HEK293 (cell line): ENCODE results near the gene EFCAB6.

Source experiments
- CTCF ChIA-PET: fragments of 350-600 bp; formaldehyde crosslinking; extraction: SDS; loops from one replicate; lab custom pipeline; 2021; ENCODE audit warnings: antibody characterized with exemption; lab: Yijun Ruan, JAX
- POLR2A ChIA-PET: fragments of 300-600 bp; formaldehyde crosslinking; extraction: SDS; loops from one replicate; lab custom pipeline; 2020; ENCODE audit warnings: antibody characterized with exemption, inconsistent platforms; lab: Yijun Ruan, JAX
- H3K27ac ChIP-seq: fragments of 200-500 bp; sonication (Bioruptor generic); 2 replicates; pipeline ENCODE4 v1.5.1; 2014; ENCODE audit warnings: low read depth, low read length, control low read depth, inconsistent platforms; ENCODE audit errors: extremely low read depth
- H3K36me3 ChIP-seq, 2 experiments: fragments of 200-500 bp in 1 of 2; sonication (Bioruptor generic) in 1 of 2; 1 replicate in 1 of 2; 2 replicates in 1 of 2; pipeline ENCODE4 v1.5.1; 2014 to 2017; ENCODE audit warnings: inconsistent platforms in 2 of 2, low read length in 2 of 2; ENCODE audit not compliant: control insufficient read depth in 2 of 2, insufficient read depth in 1 of 2
- H3K4me1 ChIP-seq: fragments of 200-500 bp; sonication (Bioruptor generic); 2 replicates; pipeline ENCODE4 v1.5.1; 2014; ENCODE audit warnings: mild to moderate bottlenecking, low read length, inconsistent platforms; ENCODE audit not compliant: control insufficient read depth, insufficient read depth
- H3K4me3 ChIP-seq: 2 replicates; pipeline ENCODE4 v1.5.1; 2011; ENCODE audit warnings: low read depth, mild to moderate bottlenecking, control low read depth, low read length, moderate library complexity
- H3K9me3 ChIP-seq: fragments of 200-500 bp; sonication (Bioruptor generic); 2 replicates; pipeline ENCODE4 v1.5.1; 2014; ENCODE audit warnings: low read depth, low read length, inconsistent platforms; ENCODE audit not compliant: control insufficient read depth, insufficient read depth
- EGR2 ChIP-seq: fragments of 450-650 bp; formaldehyde crosslinking; IDR thresholded peaks from 2 replicates; pipeline ENCODE4 v1.5.1; 2016; ENCODE audit warnings: low read depth, missing biosample characterization, missing genetic modification characterization
- FEZF1 ChIP-seq: fragments of 450-650 bp; formaldehyde crosslinking; IDR thresholded peaks from 2 replicates; pipeline ENCODE4 v1.5.1; 2016; ENCODE audit warnings: missing biosample characterization, missing genetic modification characterization
- GLIS1 ChIP-seq: fragments of 450-650 bp; formaldehyde crosslinking; IDR thresholded peaks from 2 replicates; pipeline ENCODE4 v1.5.1; 2016; ENCODE audit warnings: missing biosample characterization, missing genetic modification characterization
- TRIM28 ChIP-seq: IDR thresholded peaks from 2 replicates; pipeline ENCODE4 v1.6.1; 2011; ENCODE audit warnings: low read length, control low read depth, borderline replicate concordance
- ZNF174 ChIP-seq: fragments of 450-650 bp; formaldehyde crosslinking; IDR thresholded peaks from 2 replicates; pipeline ENCODE4 v1.5.0; 2017; ENCODE audit warnings: missing biosample characterization, mild to moderate bottlenecking, missing genetic modification characterization
- ZNF223 ChIP-seq: fragments of 450-650 bp; formaldehyde crosslinking; IDR thresholded peaks from 2 replicates; pipeline ENCODE4 v1.5.1; 2016; ENCODE audit warnings: missing biosample characterization, missing genetic modification characterization
- ZNF311 ChIP-seq: fragments of 450-650 bp; formaldehyde crosslinking; IDR thresholded peaks from 2 replicates; pipeline ENCODE4 v1.5.1; 2017; ENCODE audit warnings: missing biosample characterization, missing genetic modification characterization, borderline replicate concordance
- ZNF335 ChIP-seq: fragments of 450-650 bp; formaldehyde crosslinking; conservative IDR thresholded peaks from 2 replicates; pipeline ENCODE4 v1.5.1; 2016; ENCODE audit warnings: missing biosample characterization, missing genetic modification characterization
- ZNF514 ChIP-seq: fragments of 450-650 bp; formaldehyde crosslinking; IDR thresholded peaks from 2 replicates; pipeline ENCODE4 v1.5.1; 2016; ENCODE audit warnings: missing biosample characterization, missing genetic modification characterization
- ZNF529 ChIP-seq: fragments of 450-650 bp; formaldehyde crosslinking; IDR thresholded peaks from 2 replicates; pipeline ENCODE4 v1.5.1; 2017; ENCODE audit warnings: missing genetic modification characterization, missing biosample characterization; ENCODE audit not compliant: insufficient replicate concordance
- ZNF544 ChIP-seq: fragments of 450-650 bp; formaldehyde crosslinking; IDR thresholded peaks from 2 replicates; pipeline ENCODE4 v1.5.0; 2017; ENCODE audit warnings: missing biosample characterization, missing genetic modification characterization
- ZNF600 ChIP-seq: fragments of 450-650 bp; formaldehyde crosslinking; IDR thresholded peaks from 2 replicates; pipeline ENCODE4 v1.5.1; 2016; ENCODE audit warnings: missing biosample characterization, missing genetic modification characterization
- ZNF610 ChIP-seq: fragments of 450-650 bp; formaldehyde crosslinking; IDR thresholded peaks from 2 replicates; pipeline ENCODE4 v1.5.1; 2016; ENCODE audit warnings: missing biosample characterization, missing genetic modification characterization, borderline replicate concordance
- ZNF660 ChIP-seq: fragments of 450-650 bp; IDR thresholded peaks from 2 replicates; pipeline ENCODE4 v1.5.1; 2018; ENCODE audit warnings: missing biosample characterization, mild to moderate bottlenecking, missing genetic modification characterization
- ZNF776 ChIP-seq: fragments of 450-650 bp; formaldehyde crosslinking; IDR thresholded peaks from 2 replicates; pipeline ENCODE4 v1.5.0; 2017; ENCODE audit warnings: missing biosample characterization, missing genetic modification characterization, borderline replicate concordance
- TF ChIP-seq, protein P1 (sequence below): fragments of 450-650 bp; formaldehyde crosslinking; IDR thresholded peaks from 2 replicates; pipeline ENCODE4 v1.5.1; 2016; ENCODE audit warnings: missing biosample characterization, missing genetic modification characterization
- TF ChIP-seq, protein P2 (sequence below): fragments of 450-650 bp; formaldehyde crosslinking; IDR thresholded peaks from 2 replicates; pipeline ENCODE4 v1.5.1; 2017; ENCODE audit warnings: missing biosample characterization, missing genetic modification characterization
- TF ChIP-seq, protein P3 (sequence below): fragments of 450-650 bp; formaldehyde crosslinking; IDR thresholded peaks from 2 replicates; pipeline ENCODE4 v1.5.1; 2016; ENCODE audit warnings: missing biosample characterization, missing genetic modification characterization, borderline replicate concordance
- TF ChIP-seq, protein P4 (sequence below): fragments of 450-650 bp; formaldehyde crosslinking; IDR thresholded peaks from 2 replicates; pipeline ENCODE4 v1.5.1; 2016; ENCODE audit warnings: missing biosample characterization, missing genetic modification characterization

Gene EFCAB6

GRCh38 chr22:43832393-43833265, 20.5 kb upstream of the EFCAB6 start:
- no peaks in the 10 kb centered on the region for H3K9me3 ChIP-seq
- CTCF ChIA-PET, result no interaction called here
- H3K36me3 ChIP-seq, result peaks cover 0 to 54% of the 10 kb centered on the region in 2 experiments; a peak in 1 of 3 replicates
- TF ChIP-seq, protein P1, sequence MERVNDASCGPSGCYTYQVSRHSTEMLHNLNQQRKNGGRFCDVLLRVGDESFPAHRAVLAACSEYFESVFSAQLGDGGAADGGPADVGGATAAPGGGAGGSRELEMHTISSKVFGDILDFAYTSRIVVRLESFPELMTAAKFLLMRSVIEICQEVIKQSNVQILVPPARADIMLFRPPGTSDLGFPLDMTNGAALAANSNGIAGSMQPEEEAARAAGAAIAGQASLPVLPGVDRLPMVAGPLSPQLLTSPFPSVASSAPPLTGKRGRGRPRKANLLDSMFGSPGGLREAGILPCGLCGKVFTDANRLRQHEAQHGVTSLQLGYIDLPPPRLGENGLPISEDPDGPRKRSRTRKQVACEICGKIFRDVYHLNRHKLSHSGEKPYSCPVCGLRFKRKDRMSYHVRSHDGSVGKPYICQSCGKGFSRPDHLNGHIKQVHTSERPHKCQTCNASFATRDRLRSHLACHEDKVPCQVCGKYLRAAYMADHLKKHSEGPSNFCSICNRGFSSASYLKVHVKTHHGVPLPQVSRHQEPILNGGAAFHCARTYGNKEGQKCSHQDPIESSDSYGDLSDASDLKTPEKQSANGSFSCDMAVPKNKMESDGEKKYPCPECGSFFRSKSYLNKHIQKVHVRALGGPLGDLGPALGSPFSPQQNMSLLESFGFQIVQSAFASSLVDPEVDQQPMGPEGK, result no peak
- TF ChIP-seq, protein P2, sequence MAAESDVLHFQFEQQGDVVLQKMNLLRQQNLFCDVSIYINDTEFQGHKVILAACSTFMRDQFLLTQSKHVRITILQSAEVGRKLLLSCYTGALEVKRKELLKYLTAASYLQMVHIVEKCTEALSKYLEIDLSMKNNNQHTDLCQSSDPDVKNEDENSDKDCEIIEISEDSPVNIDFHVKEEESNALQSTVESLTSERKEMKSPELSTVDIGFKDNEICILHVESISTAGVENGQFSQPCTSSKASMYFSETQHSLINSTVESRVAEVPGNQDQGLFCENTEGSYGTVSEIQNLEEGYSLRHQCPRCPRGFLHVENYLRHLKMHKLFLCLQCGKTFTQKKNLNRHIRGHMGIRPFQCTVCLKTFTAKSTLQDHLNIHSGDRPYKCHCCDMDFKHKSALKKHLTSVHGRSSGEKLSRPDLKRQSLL (tag by site-specific recombination), result no peak
- no peak for TF ChIP-seq ZNF311 (tag by site-specific recombination)
- TF ChIP-seq FEZF1 (tag by site-specific recombination), result no peak
- TF ChIP-seq EGR2, result no peak
- TF ChIP-seq ZNF223 (tag by site-specific recombination), result no peak
- no peak for TF ChIP-seq ZNF529 (tag by site-specific recombination)
- no peak for TF ChIP-seq ZNF776 (tag by site-specific recombination)
- no peak for TF ChIP-seq ZNF174 (tag by site-specific recombination)
- TF ChIP-seq ZNF514, result no peak
- no peak for TF ChIP-seq ZNF600
- TF ChIP-seq, protein P3, sequence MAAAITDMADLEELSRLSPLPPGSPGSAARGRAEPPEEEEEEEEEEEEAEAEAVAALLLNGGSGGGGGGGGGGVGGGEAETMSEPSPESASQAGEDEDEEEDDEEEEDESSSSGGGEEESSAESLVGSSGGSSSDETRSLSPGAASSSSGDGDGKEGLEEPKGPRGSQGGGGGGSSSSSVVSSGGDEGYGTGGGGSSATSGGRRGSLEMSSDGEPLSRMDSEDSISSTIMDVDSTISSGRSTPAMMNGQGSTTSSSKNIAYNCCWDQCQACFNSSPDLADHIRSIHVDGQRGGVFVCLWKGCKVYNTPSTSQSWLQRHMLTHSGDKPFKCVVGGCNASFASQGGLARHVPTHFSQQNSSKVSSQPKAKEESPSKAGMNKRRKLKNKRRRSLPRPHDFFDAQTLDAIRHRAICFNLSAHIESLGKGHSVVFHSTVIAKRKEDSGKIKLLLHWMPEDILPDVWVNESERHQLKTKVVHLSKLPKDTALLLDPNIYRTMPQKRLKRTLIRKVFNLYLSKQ (tag by site-specific recombination), result no peak
- no peak for TF ChIP-seq ZNF660 (tag by site-specific recombination)
- TF ChIP-seq ZNF610 (tag by site-specific recombination), result no peak
- no peak for TF ChIP-seq GLIS1 (tag by site-specific recombination)
- no peak for TF ChIP-seq ZNF544
- no peak for TF ChIP-seq TRIM28
- TF ChIP-seq, protein P4, sequence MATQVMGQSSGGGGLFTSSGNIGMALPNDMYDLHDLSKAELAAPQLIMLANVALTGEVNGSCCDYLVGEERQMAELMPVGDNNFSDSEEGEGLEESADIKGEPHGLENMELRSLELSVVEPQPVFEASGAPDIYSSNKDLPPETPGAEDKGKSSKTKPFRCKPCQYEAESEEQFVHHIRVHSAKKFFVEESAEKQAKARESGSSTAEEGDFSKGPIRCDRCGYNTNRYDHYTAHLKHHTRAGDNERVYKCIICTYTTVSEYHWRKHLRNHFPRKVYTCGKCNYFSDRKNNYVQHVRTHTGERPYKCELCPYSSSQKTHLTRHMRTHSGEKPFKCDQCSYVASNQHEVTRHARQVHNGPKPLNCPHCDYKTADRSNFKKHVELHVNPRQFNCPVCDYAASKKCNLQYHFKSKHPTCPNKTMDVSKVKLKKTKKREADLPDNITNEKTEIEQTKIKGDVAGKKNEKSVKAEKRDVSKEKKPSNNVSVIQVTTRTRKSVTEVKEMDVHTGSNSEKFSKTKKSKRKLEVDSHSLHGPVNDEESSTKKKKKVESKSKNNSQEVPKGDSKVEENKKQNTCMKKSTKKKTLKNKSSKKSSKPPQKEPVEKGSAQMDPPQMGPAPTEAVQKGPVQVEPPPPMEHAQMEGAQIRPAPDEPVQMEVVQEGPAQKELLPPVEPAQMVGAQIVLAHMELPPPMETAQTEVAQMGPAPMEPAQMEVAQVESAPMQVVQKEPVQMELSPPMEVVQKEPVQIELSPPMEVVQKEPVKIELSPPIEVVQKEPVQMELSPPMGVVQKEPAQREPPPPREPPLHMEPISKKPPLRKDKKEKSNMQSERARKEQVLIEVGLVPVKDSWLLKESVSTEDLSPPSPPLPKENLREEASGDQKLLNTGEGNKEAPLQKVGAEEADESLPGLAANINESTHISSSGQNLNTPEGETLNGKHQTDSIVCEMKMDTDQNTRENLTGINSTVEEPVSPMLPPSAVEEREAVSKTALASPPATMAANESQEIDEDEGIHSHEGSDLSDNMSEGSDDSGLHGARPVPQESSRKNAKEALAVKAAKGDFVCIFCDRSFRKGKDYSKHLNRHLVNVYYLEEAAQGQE (tag by site-specific recombination), result no peak
- TF ChIP-seq ZNF335 (tag by site-specific recombination), result no peak
- H3K27ac ChIP-seq, result no peak overlapping the region
- H3K4me1 ChIP-seq, result no peaks in the 10 kb centered on the region
- no peak overlapping the region for H3K4me3 ChIP-seq
- POLR2A ChIA-PET, result interaction anchor here (0.8 kb wide), 1 partner anchor 20 kb away, joined by 3 read pairs; no protein-coding TSS in a partner anchor
